Activated T-cell treated with anti-CD3 and anti-CD28 coated beads, Interleukin-2, amount 50 U/mL, for 48 hours (primary cell): ENCODE data around the gene TMEM132E.

Experiments used
- DNase-seq, 2 experiments: peaks; one replicate each; pipeline ENCODE4 v3.0.0-alpha.2; 2020

Gene TMEM132E

DNA sequence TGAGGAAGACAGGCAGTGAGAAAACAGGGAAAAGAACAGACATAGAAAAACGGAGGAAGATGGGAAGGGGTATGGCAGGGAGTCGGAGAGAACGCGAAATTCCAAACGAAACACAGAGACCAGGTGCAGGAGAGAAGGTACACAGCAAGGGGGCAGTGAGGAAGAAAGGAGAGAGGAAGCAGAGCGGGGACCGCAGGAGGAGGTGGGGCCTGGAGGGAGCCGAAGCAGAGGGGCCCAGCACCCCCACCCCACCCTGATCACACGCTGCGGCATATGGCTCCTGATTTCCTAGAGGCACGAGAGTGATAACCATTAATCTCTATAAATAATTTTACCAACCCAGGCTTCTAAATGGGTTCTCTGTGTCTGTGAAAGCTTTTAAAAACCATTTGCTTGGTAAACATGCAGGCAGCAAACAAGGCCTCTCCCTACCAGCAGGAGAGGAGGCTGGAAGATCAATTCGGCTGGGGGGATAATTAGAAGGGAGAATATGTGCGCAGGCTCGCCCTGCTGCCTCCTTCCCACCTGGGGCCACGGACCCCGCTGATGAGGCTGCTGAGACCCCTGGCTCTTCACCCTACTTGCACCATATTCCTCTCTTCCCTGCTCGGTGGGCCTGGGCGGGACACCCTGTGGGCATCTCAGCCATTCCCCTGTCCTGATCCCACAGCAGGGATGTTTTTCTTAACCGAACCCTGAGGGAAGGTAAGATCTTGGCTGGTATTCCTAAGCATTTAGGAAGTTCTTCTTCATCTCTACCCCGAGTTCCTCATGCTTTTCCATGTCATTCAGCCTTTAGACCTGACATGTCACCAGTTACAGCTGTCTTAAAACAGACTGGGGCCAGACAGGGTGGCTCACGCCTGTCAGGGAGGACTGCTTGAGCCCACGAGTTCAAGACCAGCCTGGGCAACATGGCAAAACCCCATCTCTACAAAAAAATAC lies 86.7 kb downstream of the TMEM132E start:
- no peak for DNase-seq

GRCh38 chr17:34667656-34668055 lies 88.3 kb downstream of the TMEM132E start:
- DNase-seq, result no peak

DNA sequence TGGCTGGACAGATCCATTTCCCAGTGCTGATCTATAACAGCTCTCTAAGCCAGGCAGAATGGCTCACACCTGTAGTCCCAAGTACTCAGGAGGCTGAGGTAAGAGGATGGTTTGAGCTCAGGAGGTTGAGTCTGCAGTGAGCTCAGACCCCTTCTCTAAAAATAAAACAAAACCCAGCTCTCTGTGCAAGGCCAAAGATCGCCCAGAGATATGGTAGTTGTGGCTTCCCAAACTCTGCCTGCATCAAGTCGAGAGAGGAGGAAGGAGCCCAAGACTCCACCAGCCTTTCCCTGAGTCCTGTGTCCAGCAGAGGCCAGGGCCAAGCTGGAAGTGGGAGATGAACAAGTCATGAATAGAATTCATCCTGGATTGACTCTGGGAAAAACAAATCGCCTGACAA lies 88.8 kb downstream of the TMEM132E start:
- no peak for DNase-seq

GRCh38 chr17:34669511-34669910 lies 90.1 kb downstream of the TMEM132E start:
- DNase-seq, result no peak

GRCh38 chr17:34670618-34671017 lies 91.2 kb downstream of the TMEM132E start:
- no peak for DNase-seq

DNA sequence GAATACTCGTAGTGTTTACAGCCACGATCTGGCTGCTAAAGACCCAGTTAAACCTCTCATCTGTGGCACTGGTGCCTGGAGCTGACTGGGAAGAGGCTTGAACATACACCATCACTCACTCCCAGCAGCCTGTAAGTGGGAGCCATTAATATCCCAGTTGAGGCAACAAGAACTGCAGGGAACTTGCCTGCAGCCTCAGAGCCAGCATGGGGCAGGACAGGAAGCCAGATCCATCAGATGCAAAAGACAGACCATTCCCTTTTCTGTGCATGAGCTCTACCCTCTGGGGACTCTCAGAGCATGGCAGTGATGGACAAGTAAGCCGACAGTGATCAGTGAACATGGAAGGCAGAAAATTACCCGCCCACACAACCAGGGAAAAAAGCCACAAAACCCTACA lies 91.8 kb downstream of the TMEM132E start:
- DNase-seq, result no peak

- DNase-seq, result no peak
These were observed 92.9 kb downstream of the TMEM132E start for GRCh38 chr17:34672176-34672785.

DNA sequence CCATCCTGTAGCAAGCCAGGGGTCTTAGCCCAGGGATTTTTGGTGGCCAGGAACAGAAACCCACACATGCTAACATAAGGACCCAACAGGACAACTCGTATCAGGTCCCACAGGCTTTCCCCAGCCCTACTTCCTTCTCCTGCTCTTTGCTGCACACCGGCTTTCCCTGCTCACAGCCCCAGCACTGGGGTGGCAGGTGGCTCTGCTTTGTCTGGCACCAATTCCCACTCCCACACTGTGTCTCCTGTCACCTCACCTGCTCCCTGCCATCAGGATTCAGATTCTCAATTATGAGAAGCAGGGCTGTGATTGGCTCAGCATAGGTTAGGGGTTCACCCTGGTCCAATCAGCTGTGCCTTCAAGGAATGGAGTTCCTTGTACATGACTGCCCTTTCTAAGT lies 94.1 kb downstream of the TMEM132E start:
- DNase-seq, result no peak

DNA sequence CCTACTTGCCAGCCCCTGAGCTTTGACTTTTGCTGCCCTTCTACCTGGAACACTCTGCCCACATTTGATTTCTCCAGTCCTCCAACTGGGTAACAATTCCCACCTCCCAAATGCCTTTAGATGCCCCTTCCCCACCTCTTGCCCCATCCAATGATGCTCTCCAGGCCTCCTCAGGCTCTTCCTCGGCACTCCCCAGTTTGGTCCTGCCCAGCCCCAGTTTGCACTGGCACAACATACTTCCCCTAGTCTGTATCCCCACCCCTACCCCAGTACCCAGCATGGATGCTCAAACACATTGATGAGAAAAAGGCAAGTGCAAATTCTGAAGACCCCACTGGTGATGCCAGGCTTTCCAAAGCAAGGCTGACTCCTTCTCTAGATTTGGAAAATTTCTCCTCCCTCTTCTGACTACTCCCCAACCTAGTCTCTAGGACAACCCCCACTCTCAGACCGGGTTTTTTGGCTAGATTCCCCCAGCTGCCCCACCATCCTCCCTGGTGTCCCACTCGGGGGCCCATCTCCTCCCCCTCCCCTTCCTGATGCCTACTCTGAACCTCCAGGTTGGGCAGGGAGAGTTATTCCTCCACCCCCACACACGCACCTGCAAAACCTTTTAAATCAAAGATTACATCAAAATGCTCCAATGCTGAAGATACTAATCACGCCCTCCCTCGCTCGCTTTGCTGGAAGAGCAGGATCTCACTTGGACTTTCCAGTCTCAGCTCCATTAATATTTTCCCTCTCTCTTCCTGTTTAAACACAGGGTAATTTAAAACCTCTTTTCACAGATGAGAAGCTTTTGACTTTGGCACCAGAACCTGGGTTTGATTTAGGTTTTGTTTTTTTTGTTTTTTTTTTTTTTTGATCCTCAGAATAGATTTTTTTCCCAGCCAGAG lies 94.9 kb downstream of the TMEM132E start:
- DNase-seq, result no peak

- no peak for DNase-seq
These were observed 95.8 kb downstream of the TMEM132E start for GRCh38 chr17:34675143-34675542.

DNA sequence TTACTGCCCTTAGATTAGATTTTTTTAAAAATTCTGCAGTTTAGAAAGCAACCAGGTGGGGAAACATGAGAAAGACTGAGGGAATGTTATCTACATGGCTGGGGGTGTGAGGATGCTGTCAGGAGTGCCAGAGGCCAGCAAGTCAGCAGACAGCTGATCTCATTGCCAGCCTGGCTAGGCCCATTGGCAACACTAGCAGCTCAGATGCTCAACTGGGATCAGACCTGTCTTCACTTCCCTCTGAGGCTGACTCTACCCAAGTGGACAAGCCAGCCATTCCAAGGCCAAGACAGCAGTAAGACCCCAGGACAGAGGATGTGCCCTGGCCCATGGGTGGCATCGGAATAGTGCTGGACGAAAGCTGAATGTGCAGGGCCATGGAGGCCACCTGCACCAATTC lies 96.2 kb downstream of the TMEM132E start:
- no peak for DNase-seq

GRCh38 chr17:34680151-34680550 lies 100.8 kb downstream of the TMEM132E start:
- no peak for DNase-seq

DNA sequence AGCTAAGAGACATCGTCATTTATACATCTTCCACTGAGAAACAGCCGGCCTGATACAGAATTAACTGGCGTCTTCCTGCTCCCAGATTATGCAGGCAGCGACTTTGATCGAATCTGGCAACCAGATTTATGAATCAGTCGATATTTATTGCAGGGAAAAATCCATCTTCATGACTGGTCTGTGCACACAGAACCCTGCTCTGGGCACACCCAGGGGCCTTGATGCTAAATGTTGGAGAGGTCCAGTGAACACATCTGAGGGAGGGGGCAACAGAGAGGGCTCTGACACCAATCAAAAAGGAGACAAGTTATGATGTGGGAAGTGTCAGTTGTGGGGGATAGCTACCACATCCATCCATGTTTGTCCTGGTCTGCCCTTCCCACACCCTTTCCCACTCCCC lies 102.9 kb downstream of the TMEM132E start:
- no peak for DNase-seq

GRCh38 chr17:34683390-34683789 lies 104.0 kb downstream of the TMEM132E start:
- DNase-seq, result no peak
